ENCODE results near the gene CSF3R. TPM values are rescaled to one million over a fixed set of nuclear protein-coding genes. Genes with fewer than 3 reads are reported as not detected.

Gene CSF3R
- total RNA-seq, 2 experiments from 2014 or later, result not detected

GRCh38 chr1:36456391-36456928 lies 26.3 kb downstream of the CSF3R start:
- Mint-ChIP-seq H3K27me3 (no peaks in the 10 kb centered on the region), H3K36me3 (peaks cover 41% of the 10 kb centered on the region), H3K27ac (peak overlapping the region; percentile 80), H3K4me1 (peaks cover 57% of the 10 kb centered on the region), H3K4me3 (no peak overlapping the region), H3K9me3 (ENCODE audit: low read depth) (no peaks in the 10 kb centered on the region)
- ATAC-seq (peak; percentile 41), DNase-seq (no peak)
- CTCF ChIA-PET, result interaction anchor here (1.2 kb wide), 1 partner anchor 59 kb away, joined by 3 read pairs; no protein-coding TSS in a partner anchor

- H3K4me3 Mint-ChIP-seq, result no peak overlapping the region
- DNase-seq (no peak), ATAC-seq (no peak)
- peak overlapping the region; percentile 16 for H3K27ac Mint-ChIP-seq
- CTCF ChIA-PET, result no interaction called here
- H3K9me3 Mint-ChIP-seq (ENCODE audit: low read depth), result no peaks in the 10 kb centered on the region
- H3K4me1 Mint-ChIP-seq, result peaks cover 52% of the 10 kb centered on the region
- peaks cover 30% of the 10 kb centered on the region for H3K36me3 Mint-ChIP-seq
- H3K27me3 Mint-ChIP-seq, result no peaks in the 10 kb centered on the region
Measured at GRCh38 chr1:36455386-36455785, 27.3 kb downstream of the CSF3R start.

- no peaks in the 10 kb centered on the region for H3K27me3 Mint-ChIP-seq
- H3K9me3 Mint-ChIP-seq (ENCODE audit: low read depth), result no peaks in the 10 kb centered on the region
- peaks cover 22% of the 10 kb centered on the region for H3K36me3 Mint-ChIP-seq
- ATAC-seq (no peak), DNase-seq (no peak)
- CTCF ChIA-PET, result no interaction called here
- no peak overlapping the region for H3K4me3 Mint-ChIP-seq
- peaks cover 46% of the 10 kb centered on the region for H3K4me1 Mint-ChIP-seq
- H3K27ac Mint-ChIP-seq, result no peak overlapping the region
Measured at GRCh38 chr1:36453600-36454388, 28.9 kb downstream of the CSF3R start.

- Mint-ChIP-seq H3K27ac (no peak overlapping the region), H3K9me3 (ENCODE audit: low read depth) (no peaks in the 10 kb centered on the region), H3K4me1 (peaks cover 39% of the 10 kb centered on the region), H3K27me3 (no peaks in the 10 kb centered on the region), H3K36me3 (peaks cover 18% of the 10 kb centered on the region), H3K4me3 (no peak overlapping the region)
- CTCF ChIA-PET, result no interaction called here
- no peak for ATAC-seq
- DNase-seq, result no peak
Measured at GRCh38 chr1:36453051-36453450, 29.7 kb downstream of the CSF3R start.

- Mint-ChIP-seq H3K27ac (peak overlapping the region; percentile 83), H3K9me3 (ENCODE audit: low read depth) (no peaks in the 10 kb centered on the region), H3K27me3 (no peaks in the 10 kb centered on the region), H3K4me1 (peaks cover 26% of the 10 kb centered on the region), H3K36me3 (peaks cover 11% of the 10 kb centered on the region), H3K4me3 (peak overlapping the region; percentile 81)
- ATAC-seq (no peak), DNase-seq (no peak)
- CTCF ChIA-PET, result interaction anchor here (0.9 to 1.7 kb wide), 15 partner anchors 8 to 302 kb away, joined by 3 to 7 read pairs (median 3); partner anchors contain the start of genes MRPS15, SH3D21 and TRAPPC3
Measured at GRCh38 chr1:36450919-36451305, 31.8 kb downstream of the CSF3R start.

- Mint-ChIP-seq H3K27ac (peak within 1 kb of the TSS; percentile 83), H3K27me3 (no peaks in the 10 kb centered on the region), H3K36me3 (peaks cover 10% of the 10 kb centered on the region), H3K4me3 (peak within 1 kb of the TSS; percentile 81), H3K4me1 (peaks cover 26% of the 10 kb centered on the region), H3K9me3 (ENCODE audit: low read depth) (no peaks in the 10 kb centered on the region)
- DNase-seq, result peak; percentile 93
- peak; percentile 99 for ATAC-seq
- CTCF ChIA-PET, result interaction anchor here (0.8 to 1.7 kb wide), 16 partner anchors 9 to 301 kb away, joined by 3 to 7 read pairs (median 3); partner anchors contain the start of genes MRPS15, SH3D21 and TRAPPC3
Measured at GRCh38 chr1:36450270-36450918, 32.3 kb downstream of the CSF3R start, which contains the start of gene OSCP1. Gene OSCP1 (minus strand): TSS chr1:36450451. CDS start chr1:36450369, 82 bp downstream.

- Mint-ChIP-seq H3K9me3 (ENCODE audit: low read depth) (no peaks in the 10 kb centered on the region), H3K27ac (no peak overlapping the region), H3K36me3 (no peaks in the 10 kb centered on the region), H3K4me3 (no peak overlapping the region), H3K27me3 (no peaks in the 10 kb centered on the region), H3K4me1 (peaks cover 26% of the 10 kb centered on the region)
- DNase-seq (no peak), ATAC-seq (no peak)
- CTCF ChIA-PET, result interaction anchor here (0.9 to 1.1 kb wide), 3 partner anchors 26 to 202 kb away, joined by 3 to 5 read pairs (median 3); no protein-coding TSS in a partner anchor
Measured at GRCh38 chr1:36448530-36449056, 34.1 kb downstream of the CSF3R start.

- DNase-seq (no peak), ATAC-seq (no peak)
- H3K4me3 Mint-ChIP-seq, result no peak overlapping the region
- CTCF ChIA-PET, result interaction anchor here (0.8 kb wide), 1 partner anchor 19 kb away, joined by 3 read pairs; no protein-coding TSS in a partner anchor
- H3K27ac Mint-ChIP-seq, result no peak overlapping the region
- no peaks in the 10 kb centered on the region for H3K9me3 Mint-ChIP-seq (ENCODE audit: low read depth)
- H3K36me3 Mint-ChIP-seq, result no peaks in the 10 kb centered on the region
- H3K4me1 Mint-ChIP-seq, result peaks cover 25% of the 10 kb centered on the region
- H3K27me3 Mint-ChIP-seq, result no peaks in the 10 kb centered on the region
Measured at GRCh38 chr1:36447450-36447849, 35.3 kb downstream of the CSF3R start.

GRCh38 chr1:36446746-36447145 lies 36.0 kb downstream of the CSF3R start:
- CTCF ChIA-PET, result interaction anchor here (0.7 to 0.9 kb wide), 3 partner anchors 20 to 1040 kb away, joined by 3 read pairs; no protein-coding TSS in a partner anchor
- ATAC-seq, result no peak
- Mint-ChIP-seq H3K27me3 (no peaks in the 10 kb centered on the region), H3K27ac (no peak overlapping the region), H3K9me3 (ENCODE audit: low read depth) (no peaks in the 10 kb centered on the region), H3K4me1 (peaks cover 23% of the 10 kb centered on the region), H3K36me3 (no peaks in the 10 kb centered on the region), H3K4me3 (no peak overlapping the region)
- no peak for DNase-seq

GRCh38 chr1:36446271-36446670 lies 36.4 kb downstream of the CSF3R start:
- H3K4me1 Mint-ChIP-seq, result peaks cover 18% of the 10 kb centered on the region
- H3K9me3 Mint-ChIP-seq (ENCODE audit: low read depth), result no peaks in the 10 kb centered on the region
- no peak for ATAC-seq
- CTCF ChIA-PET, result interaction anchor here (0.7 to 0.9 kb wide), 2 partner anchors 33 to 1041 kb away, joined by 3 read pairs; no protein-coding TSS in a partner anchor
- no peaks in the 10 kb centered on the region for H3K27me3 Mint-ChIP-seq
- DNase-seq, result peak; percentile 54
- no peak overlapping the region for H3K4me3 Mint-ChIP-seq
- no peaks in the 10 kb centered on the region for H3K36me3 Mint-ChIP-seq
- H3K27ac Mint-ChIP-seq, result no peak overlapping the region

GRCh38 chr1:36443297-36443696 lies 39.4 kb downstream of the CSF3R start:
- no peak overlapping the region for H3K27ac Mint-ChIP-seq
- H3K4me1 Mint-ChIP-seq, result peaks cover 7% of the 10 kb centered on the region
- CTCF ChIA-PET, result interaction anchor here (1.1 kb wide), 1 partner anchor 8 kb away, joined by 3 read pairs; no protein-coding TSS in a partner anchor

GRCh38 chr1:36442337-36442736 lies 40.4 kb downstream of the CSF3R start:
- DNase-seq (no peak), ATAC-seq (no peak)
- Mint-ChIP-seq H3K4me3 (no peak overlapping the region), H3K27ac (no peak overlapping the region), H3K27me3 (peaks cover 3% of the 10 kb centered on the region), H3K36me3 (no peaks in the 10 kb centered on the region), H3K4me1 (peaks cover 7% of the 10 kb centered on the region), H3K9me3 (ENCODE audit: low read depth) (no peaks in the 10 kb centered on the region)
- CTCF ChIA-PET, result no interaction called here

More at GRCh38 chr1:36443297-36443696, 39.4 kb downstream of the CSF3R start:
- peaks cover 3% of the 10 kb centered on the region for H3K27me3 Mint-ChIP-seq
- no peaks in the 10 kb centered on the region for H3K9me3 Mint-ChIP-seq (ENCODE audit: low read depth)
- DNase-seq (no peak), ATAC-seq (no peak)
- no peaks in the 10 kb centered on the region for H3K36me3 Mint-ChIP-seq
- no peak overlapping the region for H3K4me3 Mint-ChIP-seq

GRCh38 chr1:36440646-36441045 lies 42.1 kb downstream of the CSF3R start:
- no peaks in the 10 kb centered on the region for H3K36me3 Mint-ChIP-seq
- no peaks in the 10 kb centered on the region for H3K9me3 Mint-ChIP-seq (ENCODE audit: low read depth)
- DNase-seq (no peak), ATAC-seq (no peak)
- H3K4me1 Mint-ChIP-seq, result peaks cover 5% of the 10 kb centered on the region
- H3K27me3 Mint-ChIP-seq, result peaks cover 3% of the 10 kb centered on the region
- H3K4me3 Mint-ChIP-seq, result no peak overlapping the region
- CTCF ChIA-PET, result interaction anchor here (1.0 kb wide), 1 partner anchor 19 kb away, joined by 3 read pairs; no protein-coding TSS in a partner anchor
- no peak overlapping the region for H3K27ac Mint-ChIP-seq

All from activated CD8-positive, alpha-beta memory T cell treated with anti-CD3 and anti-CD28 coated beads, Interleukin-2, amount 10 ng/mL, durations not matched to agents 7 days and 5 days (primary cell).